Suprapubic skin (tissue), 4 donors: ENCODE measurements around the gene RETREG1. TPM values are rescaled to one million over a fixed set of nuclear protein-coding genes. Genes with fewer than 3 reads are reported as not detected.
"Not testable (repeated sequence)": the region's sequence is repeated elsewhere in the genome, so short reads cannot be mapped to it uniquely, and the experiment has no call there.

Source experiments
- DNase-seq, 2 donors: peaks; one replicate each; pipeline ENCODE4 v3.0.0-alpha.2; 2019; ENCODE audit warnings: low spot score in 2 of 2
- H3K27ac ChIP-seq: fragments of 200-600 bp; sonication (generic); one replicate; pipeline ENCODE4 v1.5.1; 2019
- H3K27me3 ChIP-seq: fragments of 200-600 bp; sonication (generic); one replicate; pipeline ENCODE4 v1.5.1; 2019
- H3K36me3 ChIP-seq: fragments of 200-600 bp; sonication (generic); one replicate; pipeline ENCODE4 v1.5.1; 2019
- H3K4me1 ChIP-seq: fragments of 200-600 bp; sonication (generic); one replicate; pipeline ENCODE4 v1.5.1; 2019
- H3K4me3 ChIP-seq: fragments of 200-600 bp; sonication (generic); one replicate; pipeline ENCODE4 v1.5.1; 2019; ENCODE audit warnings: mild to moderate bottlenecking
- H3K9me3 ChIP-seq: fragments of 200-600 bp; sonication (generic); one replicate; pipeline ENCODE4 v1.5.1; 2019
- EP300 ChIP-seq: sonication (generic); formaldehyde crosslinking; IDR thresholded peaks from one replicate; pipeline ENCODE4 v1.6.1; 2017; ENCODE audit warnings: antibody characterized with exemption
- POLR2A ChIP-seq, 2 donors: fragments of 450-650 bp; IDR thresholded peaks; one replicate each; pipeline ENCODE4 v1.6.1; 2017; ENCODE audit warnings: antibody characterized with exemption in 2 of 2, mild to moderate bottlenecking in 2 of 2, moderate library complexity in 2 of 2
- POLR2AphosphoS5 ChIP-seq, 3 donors: sonication (generic); formaldehyde crosslinking; IDR thresholded peaks; one replicate each; pipeline ENCODE4 v1.6.1; 2017; ENCODE audit warnings: antibody characterized with exemption in 3 of 3
- WGBS: methylation state at CpG from one replicate; pipeline ENCODE4 v1.1.5; 2018; 5-methylcytosine and 5-hydroxymethylcytosine counted together
- total RNA-seq, 4 donors: library from RNA; depleted of rRNA; stranded (reverse); fragments of >200 nt; gene quantifications; one replicate each; pipeline ENCODE4 v1.1.0, GENCODE V29; 2016
- TF ChIP-seq, protein P1 (sequence below), 2 donors: fragments of 200-600 bp in 1 of 2; fragments of 450-650 bp in 1 of 2; sonication (generic) in 1 of 2; IDR thresholded peaks; one replicate each; pipeline ENCODE4 v1.5.1; 2016 to 2019; ENCODE audit warnings: antibody characterized with exemption in 2 of 2, mild to moderate bottlenecking in 1 of 2, moderate library complexity in 1 of 2

RETREG1 gene
- total RNA-seq, 4 donors from 2014 or later, result 24.7 to 47.3 (median 31.4) TPM

DNA sequence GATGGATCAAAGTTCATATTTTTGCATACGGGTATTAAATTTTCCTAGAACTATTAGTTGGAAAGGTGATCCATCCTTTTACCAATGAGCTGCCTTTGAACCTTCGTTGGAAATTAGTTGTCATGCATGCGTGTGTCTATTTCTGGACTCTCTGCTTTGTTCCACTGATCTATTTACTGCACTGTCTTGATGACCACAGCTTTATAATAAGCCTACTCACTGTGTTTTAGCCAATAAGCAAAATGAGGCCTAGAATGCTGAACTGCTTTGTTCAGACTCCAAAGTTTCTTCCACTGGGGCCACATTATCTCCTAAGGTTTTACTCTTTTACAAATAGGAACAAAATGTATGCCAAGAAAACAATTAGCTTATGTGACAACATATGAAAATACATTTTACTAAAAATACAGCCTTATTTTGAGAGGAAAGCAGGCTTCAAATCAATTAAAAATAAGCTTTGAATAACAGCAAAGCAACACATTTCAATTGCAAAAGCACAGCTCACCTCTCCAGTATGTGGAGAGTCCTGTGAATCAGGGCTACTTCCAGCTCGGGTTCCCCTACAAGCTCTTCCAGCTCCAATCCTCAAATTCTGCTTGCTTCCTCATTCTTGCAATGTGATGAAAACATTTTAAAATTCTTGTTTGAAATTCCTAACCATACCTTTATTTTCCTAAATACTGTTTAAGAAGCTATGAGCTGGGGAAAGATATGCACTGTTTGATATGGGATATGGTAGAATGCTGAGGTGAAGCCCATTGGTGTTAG is 72.0 kb downstream of the RETREG1 start:
- no peak for TF ChIP-seq POLR2AphosphoS5 (IDR thresholded peaks at IDR 0.05)
- no peak for TF ChIP-seq POLR2A (IDR thresholded peaks at IDR 0.05)
- TF ChIP-seq, protein P1, sequence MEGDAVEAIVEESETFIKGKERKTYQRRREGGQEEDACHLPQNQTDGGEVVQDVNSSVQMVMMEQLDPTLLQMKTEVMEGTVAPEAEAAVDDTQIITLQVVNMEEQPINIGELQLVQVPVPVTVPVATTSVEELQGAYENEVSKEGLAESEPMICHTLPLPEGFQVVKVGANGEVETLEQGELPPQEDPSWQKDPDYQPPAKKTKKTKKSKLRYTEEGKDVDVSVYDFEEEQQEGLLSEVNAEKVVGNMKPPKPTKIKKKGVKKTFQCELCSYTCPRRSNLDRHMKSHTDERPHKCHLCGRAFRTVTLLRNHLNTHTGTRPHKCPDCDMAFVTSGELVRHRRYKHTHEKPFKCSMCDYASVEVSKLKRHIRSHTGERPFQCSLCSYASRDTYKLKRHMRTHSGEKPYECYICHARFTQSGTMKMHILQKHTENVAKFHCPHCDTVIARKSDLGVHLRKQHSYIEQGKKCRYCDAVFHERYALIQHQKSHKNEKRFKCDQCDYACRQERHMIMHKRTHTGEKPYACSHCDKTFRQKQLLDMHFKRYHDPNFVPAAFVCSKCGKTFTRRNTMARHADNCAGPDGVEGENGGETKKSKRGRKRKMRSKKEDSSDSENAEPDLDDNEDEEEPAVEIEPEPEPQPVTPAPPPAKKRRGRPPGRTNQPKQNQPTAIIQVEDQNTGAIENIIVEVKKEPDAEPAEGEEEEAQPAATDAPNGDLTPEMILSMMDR (IDR thresholded peaks at IDR 0.05), result no peak
- no peak for TF ChIP-seq EP300
- H3K36me3 ChIP-seq, result no peaks in the 10 kb centered on the region
- 84% methylated on average over 4 of the region's 4 CpGs for WGBS
- H3K9me3 ChIP-seq, result no peaks in the 10 kb centered on the region
- H3K4me1 ChIP-seq, result peaks cover 28% of the 10 kb centered on the region
- DNase-seq, result no peak
- no peak overlapping the region for H3K4me3 ChIP-seq
- H3K27me3 ChIP-seq, result no peaks in the 10 kb centered on the region
- H3K27ac ChIP-seq, result no peak overlapping the region

GRCh38 chr5:16543206-16543605 is 73.6 kb downstream of the RETREG1 start:
- not testable (repeated sequence) for H3K9me3 ChIP-seq, H3K27ac ChIP-seq, DNase-seq, H3K27me3 ChIP-seq, H3K4me3 ChIP-seq, H3K36me3 ChIP-seq
- WGBS, result 88% methylated on average over 7 of the region's 7 CpGs
- peaks cover 26% of the 10 kb centered on the region for H3K4me1 ChIP-seq

- Histone ChIP-seq H3K27ac (no peak overlapping the region), H3K27me3 (no peaks in the 10 kb centered on the region), H3K4me3 (no peak overlapping the region), H3K4me1 (peaks cover 21% of the 10 kb centered on the region), H3K9me3 (no peaks in the 10 kb centered on the region), H3K36me3 (no peaks in the 10 kb centered on the region)
- WGBS, result 68% methylated on average over 6 of the region's 6 CpGs
- DNase-seq, result no peak
- TF ChIP-seq POLR2AphosphoS5 (IDR thresholded peaks at IDR 0.05) (no peak), EP300 (no peak)
- TF ChIP-seq, protein P1 (IDR thresholded peaks at IDR 0.05), result no peak
Observed at GRCh38 chr5:16542236-16542635, 74.6 kb downstream of the RETREG1 start.

DNA sequence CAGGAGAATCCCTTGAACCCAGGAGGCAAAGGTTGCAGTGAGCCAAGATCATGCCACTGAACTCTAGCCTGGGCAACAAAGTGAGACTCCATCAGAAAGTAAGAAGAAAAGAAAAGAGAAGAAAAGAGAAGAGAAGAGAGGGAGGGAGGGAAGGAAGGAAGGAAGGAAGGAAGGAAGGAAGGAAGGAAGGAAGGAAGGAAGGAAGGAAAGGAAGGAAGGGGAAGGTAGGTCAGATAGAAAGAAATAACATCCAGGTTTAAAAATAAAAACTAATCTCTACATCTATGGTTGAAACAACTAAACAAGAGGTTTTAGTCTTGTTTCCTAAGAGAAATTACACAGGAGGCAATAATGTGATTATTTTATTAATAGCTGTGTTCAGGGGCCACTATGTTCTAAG is 75.2 kb downstream of the RETREG1 start:
- H3K36me3 ChIP-seq, H3K9me3 ChIP-seq, DNase-seq, H3K27me3 ChIP-seq, H3K4me3 ChIP-seq, H3K27ac ChIP-seq: not testable (repeated sequence)
- H3K4me1 ChIP-seq, result peaks cover 21% of the 10 kb centered on the region

- no peak for DNase-seq
- Histone ChIP-seq H3K4me3 (no peak overlapping the region), H3K27ac (peak overlapping the region; percentile 67), H3K4me1 (peaks cover 21% of the 10 kb centered on the region), H3K36me3 (no peaks in the 10 kb centered on the region), H3K9me3 (no peaks in the 10 kb centered on the region), H3K27me3 (no peaks in the 10 kb centered on the region)
- no peak for TF ChIP-seq EP300
- no peak for TF ChIP-seq POLR2AphosphoS5 (IDR thresholded peaks at IDR 0.05)
- no peak for TF ChIP-seq POLR2A (IDR thresholded peaks at IDR 0.05)
- TF ChIP-seq, protein P1 (IDR thresholded peaks at IDR 0.05), result no peak
- 65% methylated on average over 3 of the region's 3 CpGs for WGBS
Observed at GRCh38 chr5:16540421-16540820, 76.4 kb downstream of the RETREG1 start.

DNA sequence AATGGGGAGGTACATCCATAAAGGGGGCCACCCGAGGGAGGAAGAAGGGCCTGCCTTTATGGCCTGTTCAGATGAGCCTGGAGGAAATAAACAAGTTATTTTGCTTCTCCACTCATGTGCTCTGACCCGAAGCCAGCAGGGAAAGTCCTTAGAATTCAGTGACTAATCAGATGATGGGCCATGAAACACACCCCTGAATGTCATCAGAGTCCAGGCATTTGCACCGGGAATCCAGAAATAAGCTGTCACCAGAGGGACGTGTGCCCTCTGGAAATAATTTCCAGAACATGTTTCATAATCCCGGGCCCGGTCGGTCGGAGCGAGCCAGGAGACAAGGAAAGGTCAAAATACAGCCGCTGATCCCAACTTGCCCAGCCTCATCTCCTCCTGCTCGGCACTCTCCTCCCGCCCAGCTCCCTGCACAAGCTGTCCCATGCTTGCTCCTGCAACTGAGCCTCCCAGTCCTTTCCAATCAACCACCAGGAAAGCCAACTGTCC is 77.6 kb downstream of the RETREG1 start:
- peaks cover 21% of the 10 kb centered on the region for H3K4me1 ChIP-seq
- no peak overlapping the region for H3K4me3 ChIP-seq
- H3K36me3 ChIP-seq, result no peaks in the 10 kb centered on the region
- H3K27ac ChIP-seq, result peak overlapping the region; percentile 78
- WGBS, result 28% methylated on average over 12 of the region's 12 CpGs
- H3K27me3 ChIP-seq, result no peaks in the 10 kb centered on the region
- H3K9me3 ChIP-seq, result no peaks in the 10 kb centered on the region
- peak; percentile 90 to 91 for DNase-seq
- TF ChIP-seq POLR2AphosphoS5 (IDR thresholded peaks at IDR 0.05) (peak in 1 of 3 donors; percentile 76), EP300 (no peak)
- TF ChIP-seq, protein P1 (IDR thresholded peaks at IDR 0.05), result no peak
